HG03558 (cell line): ENCODE results near the gene POLQ.
"Not testable (repeated sequence)": the region's sequence is repeated elsewhere in the genome, so short reads cannot be mapped to it uniquely, and the experiment has no call there.

Experiments used
- ATAC-seq: cut with Tn5 transposase; IDR thresholded peaks from one replicate; pipeline ENCODE4 v1.9.1; 2021; ENCODE audit warnings: moderate number of reproducible peaks; ENCODE audit not compliant: unreplicated experiment; ENCODE audit errors: extremely low read depth

The POLQ gene

DNA sequence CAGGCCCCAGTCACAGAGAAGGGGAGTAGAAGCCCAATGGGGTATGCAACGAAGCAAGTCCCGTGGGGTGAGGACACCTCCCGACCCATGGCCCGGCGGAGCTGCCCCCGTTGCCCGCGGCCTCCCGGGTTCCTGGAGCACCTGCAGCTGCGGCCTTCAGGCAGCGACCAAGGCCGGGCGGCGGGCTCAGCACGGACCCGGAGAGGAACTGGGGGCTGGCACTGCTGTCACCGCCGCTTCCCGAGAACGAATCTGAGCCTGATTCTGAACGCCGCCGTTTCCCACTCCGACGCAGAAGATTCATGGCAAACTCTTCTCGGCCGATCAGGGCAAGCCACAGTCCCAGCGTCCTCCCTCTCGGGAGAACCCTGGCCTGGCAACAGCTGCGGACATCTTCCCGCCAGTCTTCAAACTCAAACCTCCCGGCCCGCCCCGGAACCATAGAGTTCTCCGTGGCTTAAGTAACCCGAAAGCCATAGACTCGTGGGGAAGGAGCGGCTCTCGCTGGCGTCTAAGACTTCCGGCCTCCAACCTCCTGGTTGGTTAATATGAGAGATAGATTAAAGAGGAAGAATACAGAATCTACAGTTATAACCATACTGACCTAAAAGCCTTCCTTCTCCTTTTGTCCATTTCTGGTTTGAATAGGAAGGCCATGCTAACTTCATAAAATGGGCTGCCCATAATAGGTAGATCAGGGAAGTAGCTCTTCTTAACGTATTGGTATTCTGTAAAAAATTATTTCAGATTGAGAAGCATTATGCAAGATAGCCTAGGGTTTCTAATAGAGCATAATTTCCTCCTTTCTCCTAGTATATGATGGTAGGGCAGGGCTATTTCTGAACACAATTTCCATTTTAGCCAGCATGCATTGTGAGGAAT, at the start of gene POLQ:
Gene POLQ (minus strand): TSS at position 415 of the 882 bp plus-strand sequence. CDS start 111 bp downstream, at position 304.
- ATAC-seq: peak; percentile 45

DNA sequence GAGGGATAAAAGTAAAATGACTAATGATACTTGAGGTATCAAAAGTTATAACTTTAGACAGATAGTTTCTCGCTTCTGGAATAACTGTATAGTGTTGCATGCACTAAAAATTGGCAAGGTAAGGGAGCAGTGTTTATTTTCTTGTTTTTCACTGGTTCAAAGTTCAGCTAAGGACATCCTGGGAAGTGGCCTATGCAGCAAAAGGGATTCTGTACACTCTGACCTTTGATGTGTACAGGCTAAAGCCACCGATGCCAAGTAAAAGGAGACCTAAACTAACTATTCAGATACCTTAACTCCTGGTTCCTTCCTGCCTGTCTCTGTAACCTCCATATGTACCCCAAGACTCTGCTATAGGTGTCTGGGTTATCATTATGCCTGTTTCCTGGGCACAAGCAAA, 49.1 kb upstream of the POLQ start:
- ATAC-seq: no peak

DNA sequence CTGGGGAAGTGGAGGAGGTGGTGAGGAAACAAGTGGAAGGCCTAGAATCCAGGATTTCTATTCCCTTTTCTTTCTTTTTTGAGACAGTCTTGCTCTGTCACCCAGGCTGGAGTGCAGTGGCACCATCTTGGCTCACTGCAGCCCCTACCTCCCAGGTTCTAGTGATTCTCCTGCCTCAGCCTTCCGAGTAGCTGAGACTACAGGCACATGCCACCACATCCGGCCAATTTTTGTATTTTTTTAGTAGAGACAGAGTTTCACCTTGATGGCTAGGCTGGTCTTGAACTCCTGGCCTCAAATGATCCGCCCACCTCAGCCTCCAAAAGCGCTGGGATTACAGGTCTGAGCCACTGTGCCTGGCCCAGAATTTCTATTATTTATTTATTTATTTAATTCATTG, 48.0 kb upstream of the POLQ start:
- ATAC-seq: not testable (repeated sequence)

DNA sequence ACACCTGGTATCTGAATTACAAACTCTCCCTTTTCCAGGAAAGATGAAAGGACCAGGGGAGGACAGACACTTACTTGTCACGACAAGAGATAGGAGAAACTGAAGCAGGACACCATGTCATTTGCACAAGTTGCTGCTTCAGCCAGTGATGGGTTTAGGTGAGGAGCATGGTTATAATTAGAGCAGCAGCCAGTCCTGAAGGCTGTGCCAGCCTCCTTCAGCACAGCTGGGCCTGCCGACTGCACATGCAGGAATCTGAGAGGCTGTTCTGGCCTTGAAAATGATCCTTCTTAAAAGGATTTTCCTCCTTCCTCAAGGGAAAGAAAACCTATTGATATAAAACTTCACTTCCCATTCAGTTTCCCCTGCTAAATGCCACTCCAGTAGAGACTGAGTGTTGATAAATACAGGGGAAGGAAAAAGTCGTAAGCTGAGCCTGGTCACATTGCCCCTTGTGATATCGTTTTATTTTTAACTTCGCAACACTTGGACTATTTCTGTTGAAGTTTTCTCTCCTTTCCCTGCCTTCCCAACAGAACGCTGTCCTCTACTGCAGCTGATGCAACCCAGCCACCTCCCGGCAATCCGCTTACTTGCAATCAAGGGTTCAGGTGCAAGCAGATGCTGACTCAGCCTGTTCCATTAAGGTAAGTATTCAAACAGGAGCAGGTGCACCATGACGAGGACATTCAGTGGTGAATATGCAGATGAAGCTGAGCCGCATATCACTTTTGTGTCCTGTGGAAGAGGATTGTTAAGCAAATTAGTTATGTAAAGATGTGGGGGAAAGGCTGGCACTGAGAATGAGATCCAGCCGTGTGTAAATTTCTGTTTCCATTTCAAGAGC, 47.3 kb upstream of the POLQ start, which contains the start of gene FBXO40:
Gene FBXO40 (plus strand): TSS at position 524 of the 847 bp plus-strand sequence. CDS start 27,197 bp downstream, outside the sequence.
- ATAC-seq: no peak

DNA sequence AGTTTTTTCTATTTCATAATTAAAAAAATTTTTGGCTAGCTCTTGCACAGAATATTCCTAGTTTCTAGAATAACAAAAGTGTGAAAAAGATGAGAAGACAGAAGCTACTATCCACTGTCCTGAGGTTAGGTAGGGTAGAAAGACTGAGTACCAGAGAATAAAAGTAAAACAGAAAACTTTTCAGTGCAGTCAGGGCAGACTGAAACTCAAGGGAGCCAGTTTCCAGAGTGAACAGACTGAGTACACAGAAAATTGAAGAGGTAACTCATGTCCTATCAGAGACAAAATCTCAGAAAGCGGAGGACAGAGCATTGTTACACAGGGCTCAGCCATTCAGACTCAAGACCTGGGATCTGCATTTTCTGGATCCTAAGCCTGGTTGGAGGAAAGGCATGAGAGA, 38.6 kb upstream of the POLQ start:
- ATAC-seq: no peak

GRCh38 chr3:121581691-121582090, 35.9 kb upstream of the POLQ start:
- ATAC-seq: no peak

DNA sequence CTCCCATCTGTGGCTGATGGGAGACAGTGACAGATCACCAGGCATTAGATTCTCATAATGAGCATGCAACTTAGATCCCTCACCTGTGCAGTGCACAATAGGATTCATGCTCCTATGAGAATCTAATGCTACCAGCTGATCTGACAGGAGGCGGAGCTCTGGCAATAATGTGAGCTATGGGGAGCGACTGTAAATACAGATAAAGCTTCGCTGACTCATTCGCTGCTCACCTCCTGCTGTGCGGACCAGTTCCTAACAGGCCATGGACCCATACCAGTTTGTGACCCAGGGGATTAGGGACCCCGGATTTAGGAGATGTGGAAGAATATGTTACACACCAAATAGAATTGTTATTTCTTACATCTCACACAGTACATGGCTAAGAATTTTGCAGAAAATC, 28.7 kb upstream of the POLQ start:
- no peak for ATAC-seq

DNA sequence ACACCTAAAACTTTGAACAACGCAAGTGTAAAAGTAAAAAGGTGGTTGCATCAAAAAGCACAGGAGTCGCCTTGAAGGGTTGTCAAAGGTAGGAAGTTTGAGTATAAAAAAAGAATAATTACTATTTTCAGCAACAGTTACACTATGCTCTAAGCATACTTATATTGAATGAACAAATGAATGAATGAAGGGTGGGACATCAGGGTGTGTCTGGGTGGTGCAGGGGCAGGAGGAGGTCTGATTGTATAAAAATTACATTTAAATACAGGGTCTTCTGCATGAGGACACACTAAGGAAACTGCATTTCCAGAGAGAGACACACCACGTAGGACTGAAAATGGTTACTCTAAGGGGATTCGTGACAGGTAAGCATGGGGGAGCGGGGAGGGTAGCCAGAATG, 21.9 kb upstream of the POLQ start, which contains the start of gene ARGFX:
Gene ARGFX (plus strand): TSS at position 301 of the 400 bp plus-strand sequence. CDS start 2,765 bp downstream, outside the sequence.
- ATAC-seq: no peak

GRCh38 chr3:121566773-121567172, 21.0 kb upstream of the POLQ start:
- ATAC-seq: no peak

GRCh38 chr3:121562148-121562547, 16.4 kb upstream of the POLQ start:
- ATAC-seq: no peak

DNA sequence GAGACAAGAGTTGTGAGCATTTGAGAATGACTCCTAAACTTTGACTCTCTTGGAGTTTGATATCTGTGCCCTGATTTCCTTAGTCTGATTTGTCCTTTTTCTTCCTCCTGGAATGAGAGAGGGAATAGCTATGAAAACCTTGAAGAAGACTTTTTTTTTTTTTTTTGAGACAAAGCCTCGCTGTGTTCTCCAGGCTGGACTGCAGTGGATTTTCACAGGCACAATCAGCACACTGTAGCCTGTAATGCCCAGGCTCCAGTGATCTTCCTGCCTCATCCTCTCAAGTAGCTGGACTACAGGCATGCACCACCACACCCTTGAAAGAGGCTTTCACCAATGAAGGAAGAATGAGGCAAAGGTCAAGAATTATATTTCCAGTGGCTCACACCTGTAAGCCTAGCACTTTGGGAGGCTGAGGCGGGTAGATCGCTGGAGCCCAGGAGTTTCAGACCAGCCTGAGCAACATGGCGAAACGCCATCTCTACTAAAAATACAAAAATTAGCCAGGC, 11.7 kb upstream of the POLQ start:
- ATAC-seq: no peak

GRCh38 chr3:121552797-121553196, 7.0 kb upstream of the POLQ start:
- ATAC-seq: no peak

DNA sequence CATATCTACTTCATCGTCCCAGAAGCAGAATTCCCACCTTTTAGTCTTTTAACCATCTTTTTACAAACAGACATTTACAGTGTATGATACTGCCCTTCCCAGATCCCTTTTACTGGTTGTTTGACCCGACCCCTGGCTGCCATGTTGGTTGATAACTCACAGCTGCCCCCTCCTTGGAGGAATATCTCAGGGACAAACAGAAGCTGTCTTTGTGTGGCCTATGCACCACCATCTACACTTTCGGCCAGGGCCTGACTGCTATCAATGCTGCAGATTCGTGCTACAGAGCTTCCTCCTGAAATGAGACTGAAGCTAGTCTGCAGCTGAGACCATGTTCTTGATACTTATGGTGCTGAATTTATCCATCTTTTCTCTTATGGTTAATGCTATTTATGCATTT, 6.6 kb upstream of the POLQ start:
- ATAC-seq: no peak

GRCh38 chr3:121545049-121545573, 677 bp downstream of the POLQ start:
- no peak for ATAC-seq

- ATAC-seq: no peak
Observed at GRCh38 chr3:121542924-121543323, 2.9 kb downstream of the POLQ start.

GRCh38 chr3:121531269-121531668, 14.5 kb downstream of the POLQ start:
- ATAC-seq: no peak

DNA sequence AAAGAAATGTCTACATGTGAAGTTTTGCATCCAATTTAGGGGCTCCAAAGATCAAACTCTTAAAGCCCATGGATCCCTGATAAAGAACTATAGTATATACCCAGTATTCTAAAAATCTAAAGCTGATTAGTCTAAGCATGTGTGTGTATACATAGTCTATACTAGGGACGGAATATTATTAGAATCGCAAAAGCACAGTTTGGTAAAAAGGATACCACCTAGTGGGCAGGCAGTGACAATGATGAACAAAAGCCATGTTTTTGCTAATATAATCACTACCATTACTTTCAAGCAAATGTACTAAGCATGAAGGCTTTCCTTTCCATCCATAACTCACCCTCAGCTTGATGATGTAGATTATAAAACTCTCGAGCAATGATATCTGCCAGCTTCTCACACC, 16.5 kb downstream of the POLQ start:
- ATAC-seq: no peak

- ATAC-seq: no peak
Observed at GRCh38 chr3:121520510-121520909, 25.3 kb downstream of the POLQ start.

- no peak for ATAC-seq
Observed at GRCh38 chr3:121517953-121518655, 27.7 kb downstream of the POLQ start.

DNA sequence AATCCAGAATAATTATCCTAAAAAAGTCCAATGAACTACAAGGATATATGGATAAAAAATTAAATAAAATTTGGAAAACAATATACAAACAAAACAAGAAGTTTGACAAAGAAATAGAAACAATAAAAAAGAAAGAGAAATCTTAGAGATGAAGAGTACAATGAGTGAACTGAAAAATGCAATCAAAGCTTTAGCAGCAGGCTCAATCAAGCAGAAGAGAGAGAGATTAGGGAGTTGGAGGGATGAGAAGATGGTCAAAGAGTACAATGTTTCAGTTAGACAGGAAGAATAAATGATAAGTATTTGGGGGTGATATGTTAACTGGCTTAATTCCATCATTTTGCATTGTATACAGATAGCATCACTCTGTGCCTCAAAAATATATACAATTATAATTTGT, 29.9 kb downstream of the POLQ start:
- no peak for ATAC-seq
